Sigmoid colon (tissue), 7 donors: ENCODE measurements around the gene FIBCD1. TPM values are rescaled to one million over a fixed set of nuclear protein-coding genes. Genes with fewer than 3 reads are reported as not detected.
A peak's percentile ranks its signal among the peaks of the same experiment; 100 is the strongest.

Experiments used
- DNase-seq: peaks from one replicate; pipeline ENCODE4 v3.0.0-alpha.2; 2019
- H3K27ac ChIP-seq, 4 donors: fragments of 200-600 bp; sonication (generic); one replicate each; pipeline ENCODE4 v1.5.1; 2016 to 2019; ENCODE audit warnings: mild to moderate bottlenecking in 1 of 4
- H3K27me3 ChIP-seq, 3 donors: fragments of 200-600 bp; sonication (generic); one replicate each; pipeline ENCODE4 v1.5.1; 2019; ENCODE audit warnings: mild to moderate bottlenecking in 1 of 3
- H3K36me3 ChIP-seq, 4 donors: fragments of 200-600 bp; sonication (generic); one replicate each; pipeline ENCODE4 v1.5.1; 2016 to 2019
- H3K4me1 ChIP-seq, 4 donors: fragments of 200-600 bp; sonication (generic); one replicate each; pipeline ENCODE4 v1.5.1; 2017 to 2019
- H3K4me3 ChIP-seq, 4 donors: fragments of 200-600 bp; sonication (generic); one replicate each; pipeline ENCODE4 v1.5.1; 2017 to 2019; ENCODE audit warnings: mild to moderate bottlenecking in 2 of 4, moderate library complexity in 1 of 4
- H3K9me3 ChIP-seq, 4 donors: fragments of 200-600 bp in 3 of 4; sonication (generic) in 3 of 4; one replicate each; pipeline versions ENCODE4 v1.5.1 to v1.6.1; 2013 to 2019
- CTCF ChIP-seq, 4 experiments: fragments of 450-650 bp in 3 of 4; fragments of 200-600 bp in 1 of 4; IDR thresholded peaks; one replicate each; pipeline ENCODE4 v1.5.1; 2016 to 2019; ENCODE audit warnings: antibody characterized with exemption in 4 of 4, mild to moderate bottlenecking in 3 of 4, moderate library complexity in 2 of 4
- EP300 ChIP-seq, 4 donors: sonication (generic); formaldehyde crosslinking; IDR thresholded peaks; one replicate each; pipeline ENCODE4 v1.6.1; 2017; ENCODE audit warnings: antibody characterized with exemption in 4 of 4
- POLR2A ChIP-seq, 2 donors: fragments of 450-650 bp; IDR thresholded peaks; one replicate each; pipeline ENCODE4 v1.6.1; 2016; ENCODE audit warnings: antibody characterized with exemption in 2 of 2, mild to moderate bottlenecking in 2 of 2, moderate library complexity in 2 of 2
- POLR2AphosphoS5 ChIP-seq, 4 donors: sonication (generic); formaldehyde crosslinking; IDR thresholded peaks; one replicate each; pipeline ENCODE4 v1.6.1; 2017; ENCODE audit warnings: antibody characterized with exemption in 4 of 4
- WGBS, 2 donors: extraction: QIAGEN DNeasy Blood & Tissue Kit; methylation state at CpG; one replicate each; pipeline ENCODE4 v1.1.7; 2013; 5-methylcytosine and 5-hydroxymethylcytosine counted together
- intact Hi-C: fragments of 100-400 bp; cut with DNase I; formaldehyde crosslinking; loops from one replicate; pipeline ENCODE4 v1.15.1; 2023
- polyA plus RNA-seq, 3 donors: library from polyadenylated mRNA; stranded (reverse); fragments of 200-250 nt; gene quantifications; one replicate each; pipeline ENCODE4 v1.2.3, GENCODE V29; 2013
- total RNA-seq, 4 donors: library from RNA; depleted of rRNA; stranded (reverse); fragments of >200 nt; gene quantifications; one replicate each; pipeline ENCODE4 v1.1.0, GENCODE V29; 2016
- donor health status: healthy with polysubstance abuse.
- donor health status: Bipolar disorder and iron deficiency.
- donor health status: healthy.

The FIBCD1 gene
- total and polyA plus RNA-seq, 7 donors = 0.36 to 11.9 (median 10.6) TPM; not detected in 3

GRCh38 chr9:130892477-130893304, 46.4 kb downstream of the FIBCD1 start:
- H3K4me3 ChIP-seq = no peak overlapping the region
- no peak for TF ChIP-seq CTCF (IDR thresholded peaks at IDR 0.05)
- TF ChIP-seq POLR2A (IDR thresholded peaks at IDR 0.05) = no peak
- TF ChIP-seq POLR2AphosphoS5 (IDR thresholded peaks at IDR 0.05) = no peak
- TF ChIP-seq EP300 (IDR thresholded peaks at IDR 0.05) = no peak
- intact Hi-C loops = no loop called here
- H3K27me3 ChIP-seq = peaks cover 0 to 3% (median 0%) of the 10 kb centered on the region in 3 donors
- peak overlapping the region in 2 of 4 donors; percentile 49 to 63 for H3K27ac ChIP-seq
- peaks cover 0 to 43% (median 36%) of the 10 kb centered on the region in 4 donors for H3K4me1 ChIP-seq
- peaks cover 35 to 62% (median 51%) of the 10 kb centered on the region in 4 donors for H3K36me3 ChIP-seq
- no peaks in the 10 kb centered on the region for H3K9me3 ChIP-seq
- WGBS, 2 donors = 87% methylated on average over 24 of the region's 24 CpGs
- no peak for DNase-seq

- Histone ChIP-seq H3K4me3 (no peak overlapping the region), H3K27me3 (no peaks in the 10 kb centered on the region), H3K4me1 (peaks cover 0 to 51% (median 44%) of the 10 kb centered on the region in 4 donors), H3K27ac (peak overlapping the region in 1 of 4 donors; percentile 16), H3K9me3 (no peaks in the 10 kb centered on the region), H3K36me3 (peaks cover 42 to 70% (median 58%) of the 10 kb centered on the region in 4 donors)
- 83 to 88% methylated on average over 18 of the region's 18 CpGs for WGBS, 2 donors
- DNase-seq = no peak
- intact Hi-C loops = no loop called here
- TF ChIP-seq POLR2A (IDR thresholded peaks at IDR 0.05) = no peak
- peak in 1 of 4 donors; percentile 28 for TF ChIP-seq POLR2AphosphoS5 (IDR thresholded peaks at IDR 0.05)
- TF ChIP-seq CTCF (IDR thresholded peaks at IDR 0.05) = no peak
Observed at GRCh38 chr9:130891688-130892476, 47.2 kb downstream of the FIBCD1 start.

- peaks cover 0 to 57% (median 50%) of the 10 kb centered on the region in 4 donors for H3K4me1 ChIP-seq
- H3K27ac ChIP-seq = no peak overlapping the region
- peaks cover 42 to 78% (median 64%) of the 10 kb centered on the region in 4 donors for H3K36me3 ChIP-seq
- H3K4me3 ChIP-seq = no peak overlapping the region
- intact Hi-C loops = no loop called here
- no peaks in the 10 kb centered on the region for H3K27me3 ChIP-seq
- no peak for TF ChIP-seq POLR2A (IDR thresholded peaks at IDR 0.05)
- no peak for TF ChIP-seq CTCF (IDR thresholded peaks at IDR 0.05)
- no peak for TF ChIP-seq EP300 (IDR thresholded peaks at IDR 0.05)
- peak in 1 of 4 donors; percentile 11 for TF ChIP-seq POLR2AphosphoS5 (IDR thresholded peaks at IDR 0.05)
- DNase-seq = no peak
- WGBS, 2 donors = 89 to 92% methylated on average over 20 of the region's 20 CpGs
- H3K9me3 ChIP-seq = no peaks in the 10 kb centered on the region
Observed at GRCh38 chr9:130890870-130891687, 48.0 kb downstream of the FIBCD1 start.

GRCh38 chr9:130890124-130890523, 48.9 kb downstream of the FIBCD1 start:
- intact Hi-C loops = no loop called here
- H3K36me3 ChIP-seq = peaks cover 47 to 87% (median 74%) of the 10 kb centered on the region in 4 donors

More at GRCh38 chr9:130890124-130890523, 48.9 kb downstream of the FIBCD1 start:
- WGBS, 2 donors = 91 to 92% methylated on average over 9 of the region's 9 CpGs
- H3K27ac ChIP-seq = no peak overlapping the region
- H3K27me3 ChIP-seq = no peaks in the 10 kb centered on the region
- no peaks in the 10 kb centered on the region for H3K9me3 ChIP-seq
- no peak for DNase-seq
- TF ChIP-seq POLR2A (IDR thresholded peaks at IDR 0.05) (no peak), CTCF (IDR thresholded peaks at IDR 0.05) (no peak), EP300 (IDR thresholded peaks at IDR 0.05) (no peak), POLR2AphosphoS5 (IDR thresholded peaks at IDR 0.05) (peak in 2 of 4 donors; percentile 1 to 22)
- H3K4me3 ChIP-seq = no peak overlapping the region
- peaks cover 0 to 57% (median 50%) of the 10 kb centered on the region in 4 donors for H3K4me1 ChIP-seq
